GM12878 (cell line): ENCODE measurements around the gene FUBP1. TPM values are rescaled to one million over a fixed set of nuclear protein-coding genes. Genes with fewer than 3 reads are reported as not detected.

Experiments used
- ATAC-seq: fragments of 200-7000 bp; cut with Tn5 transposase; 3 replicates; pipeline ENCODE4 v1.9.1; 2020; ENCODE audit warnings: mild to moderate bottlenecking, moderate library complexity
- BruUV-seq: library from RNA; stranded (reverse); fragments of 400-500 nt; replicated peaks from 2 replicates; lab custom pipeline; 2021; lab: Mats Ljungman, UMichigan
- CTCF ChIA-PET: fragments of 300-600 bp; sonication (Branson Sonifier 250); formaldehyde crosslinking; extraction: SDS; loops from one replicate; lab custom pipeline; 2021; ENCODE audit warnings: inconsistent platforms; lab: Yijun Ruan, JAX
- POLR2A ChIA-PET: fragments of 350-600 bp; formaldehyde crosslinking; extraction: SDS; loops from one replicate; lab custom pipeline; 2021; ENCODE audit warnings: inconsistent platforms; lab: Charles Lee
- RAD21 ChIA-PET: fragments of 300-600 bp; sonication (Branson Sonifier 250); formaldehyde crosslinking; loops from one replicate; lab custom pipeline; 2023; ENCODE audit warnings: antibody characterized with exemption; ENCODE audit not compliant: unreplicated experiment; lab: Charles Lee
- SMC1A ChIA-PET: fragments of 300-600 bp; sonication (Branson Sonifier 250); formaldehyde crosslinking; loops from one replicate; lab custom pipeline; 2023; ENCODE audit not compliant: unreplicated experiment, uncharacterized antibody; lab: Charles Lee
- DNase-seq: peaks from one replicate; pipeline ENCODE4 v3.0.0-alpha.2; 2011; ENCODE audit warnings: low read depth, low spot score
- FAIRE-seq: peaks from 3 replicates; lab custom pipeline; 2011; peaks lifted over from hg19 to GRCh38; lab: Jason Lieb, UNC
- H2AFZ ChIP-seq: 2 replicates; pipeline ENCODE4 v1.6.0; 2011; ENCODE audit warnings: low read depth, low read length, control low read depth; ENCODE audit not compliant: control insufficient read depth
- H3K27ac ChIP-seq: 2 replicates; pipeline ENCODE4 v1.5.1; 2011; ENCODE audit warnings: control low read depth; ENCODE audit not compliant: control insufficient read depth, insufficient read depth
- H3K27me3 ChIP-seq, 2 experiments: replicated peaks in 1 of 2; 2 replicates each; pipeline versions ENCODE4 v1.6.0 to v1.6.1; 2011; ENCODE audit warnings: low read length in 1 of 2; ENCODE audit not compliant: control insufficient read depth in 2 of 2, insufficient read depth in 2 of 2
- H3K36me3 ChIP-seq, 2 experiments: 2 replicates each; pipeline ENCODE4 v1.5.1; 2011; ENCODE audit warnings: low read length in 1 of 2; ENCODE audit not compliant: control insufficient read depth in 2 of 2, insufficient read depth in 2 of 2
- H3K4me1 ChIP-seq: 2 replicates; pipeline ENCODE4 v1.6.1; 2011; ENCODE audit warnings: mild to moderate bottlenecking, low read length, moderate library complexity, mixed read lengths; ENCODE audit not compliant: control insufficient read depth, insufficient read depth
- H3K4me2 ChIP-seq: 2 replicates; pipeline ENCODE4 v1.6.0; 2011; ENCODE audit warnings: control low read depth; ENCODE audit not compliant: control insufficient read depth, insufficient read depth
- H3K4me3 ChIP-seq: fragments of 200-600 bp; sonication (generic); 2 replicates; pipeline ENCODE4 v1.5.1; 2016
- H3K79me2 ChIP-seq: 2 replicates; pipeline ENCODE4 v1.6.0; 2011; ENCODE audit warnings: low read length; ENCODE audit not compliant: control insufficient read depth, insufficient read depth
- H3K9ac ChIP-seq: 2 replicates; pipeline ENCODE4 v1.8.0; 2011; ENCODE audit warnings: low read length, control low read depth, mixed read lengths; ENCODE audit not compliant: control insufficient read depth, insufficient read depth
- H3K9me3 ChIP-seq: replicated peaks from 3 replicates; pipeline ENCODE4 v1.5.1; 2011; ENCODE audit warnings: mild to moderate bottlenecking, low read length; ENCODE audit not compliant: control insufficient read depth, insufficient read depth
- H4K20me1 ChIP-seq: 2 replicates; pipeline ENCODE4 v1.6.0; 2011; ENCODE audit not compliant: control insufficient read depth, insufficient read depth
- IRF4 ChIP-seq: IDR thresholded peaks from 2 replicates; pipeline ENCODE4 v1.6.1; 2011; ENCODE audit warnings: low read depth, low read length
- PRDM15 ChIP-seq: fragments of 450-650 bp; formaldehyde crosslinking; IDR thresholded peaks from 2 replicates; pipeline ENCODE4 v1.4.0; 2020; ENCODE audit warnings: mild to moderate bottlenecking, moderate library complexity
- TCF7 ChIP-seq: IDR thresholded peaks from 2 replicates; pipeline ENCODE4 v1.6.1; 2014; ENCODE audit warnings: antibody characterized with exemption, borderline replicate concordance
- ZSCAN29 ChIP-seq: fragments of 450-650 bp; IDR thresholded peaks from 2 replicates; pipeline ENCODE4 v1.6.1; 2017; ENCODE audit warnings: mild to moderate bottlenecking, moderate library complexity
- WGBS: methylation state at CpG from one replicate; pipeline ENCODE4 v1.1.6; 2016; ENCODE audit warnings: low lambda C conversion rate; ENCODE audit not compliant: insufficient replicate concordance, insufficient coverage; ENCODE audit errors: missing lambda C conversion rate; 5-methylcytosine and 5-hydroxymethylcytosine counted together
- in situ Hi-C: fragments of 300-500 bp; cut with MboI; formaldehyde crosslinking; loops from 9 replicates; pipeline ENCODE4 v1.14.3; 2018; ENCODE audit warnings: mixed read lengths
- intact Hi-C: fragments of 100-400 bp; cut with micrococcal nuclease; formaldehyde crosslinking; loops from one replicate; pipeline ENCODE4 v1.14.2; 2022; ENCODE audit not compliant: unreplicated experiment
- polyA plus RNA-seq, 11 experiments: library from polyadenylated mRNA; depleted of rRNA in 4 of 11; unstranded in 6 of 11; stranded (reverse) in 5 of 11; fragments of >200 nt; fragmentation: Nextera tagmentation in 4 of 11; fragmentation: Illumina TruSeq in 1 of 11; extraction: Ambion mirVana in 4 of 11; extraction: Trizol in 1 of 11; gene quantifications; 1 replicate in 1 of 11; 2 replicates in 10 of 11; pipeline versions ENCODE4 v1.2.1 to v1.2.3, GENCODE V29; 2011 to 2016; ENCODE audit warnings: inconsistent platforms in 2 of 11, missing spikeins in 2 of 11, low read depth in 1 of 11
- total RNA-seq, 4 experiments: library from RNA; depleted of rRNA in 3 of 4; stranded (reverse); fragments of >200 nt in 3 of 4; fragmentation: Illumina TruSeq in 1 of 4; extraction: Trizol in 1 of 4; gene quantifications; 2 replicates each; pipeline versions ENCODE4 v1.2.1 to v1.2.3, GENCODE V29; 2013 to 2021

Gene FUBP1
- total and polyA plus RNA-seq, 10 of the 15 experiments (the other 5 are each of a cell fraction or from before 2014, with no cell fraction given): 110 to 343 (median 191) TPM

- Histone ChIP-seq H3K4me3 (no peak overlapping the region), H3K79me2 (peaks cover 6% of the 10 kb centered on the region), H3K4me1 (peaks cover 4% of the 10 kb centered on the region; the same call in 1 of the 2 replicates), H3K27me3 (no peaks in the 10 kb centered on the region), H3K9ac (no peak overlapping the region), H3K36me3 (peaks cover 8 to 54% of the 10 kb centered on the region in 2 experiments), H3K4me2 (no peak overlapping the region), H2AFZ (no peak overlapping the region), H3K27ac (no peak overlapping the region), H4K20me1 (0 out of 2 replicates have a peak, but pooled peaks cover 4% of the 10 kb centered on the region), H3K9me3 (no peaks in the 10 kb centered on the region)
- no peak for TF ChIP-seq PRDM15
- TF ChIP-seq TCF7: no peak
- TF ChIP-seq ZSCAN29: no peak
- no peak for TF ChIP-seq IRF4
- ChIA-PET POLR2A (interaction anchor here (0.9 to 1.1 kb wide), 2 partner anchors 11 to 19 kb away, joined by 3 to 4 read pairs; no protein-coding TSS in a partner anchor), RAD21 (no interaction called here), SMC1A (interaction anchor here (0.9 to 4.8 kb wide), 7 partner anchors 9 to 42 kb away, joined by 3 to 15 read pairs (median 5); no protein-coding TSS in a partner anchor), CTCF (interaction anchor here (0.7 to 2.6 kb wide), 5 partner anchors 10 to 26 kb away, joined by 3 to 8 read pairs (median 4); no protein-coding TSS in a partner anchor)
- in situ Hi-C loops (no loop called here), intact Hi-C loops (no loop called here)
- BruUV-seq: TSS peak; percentile 0
- DNase-seq (no peak), ATAC-seq (no peak), FAIRE-seq (no peak)
- WGBS: 93% methylated on average over 3 of the region's 3 CpGs
Measured at GRCh38 chr1:77956464-77956863, 22.4 kb downstream of the FUBP1 start.
